ENCODE data around the gene CCNF. TPM values are rescaled to one million over a fixed set of nuclear protein-coding genes. Genes with fewer than 3 reads are reported as not detected.

The CCNF gene
- total RNA-seq, 2 experiments from 2014 or later = 99.3 to 101 TPM

DNA sequence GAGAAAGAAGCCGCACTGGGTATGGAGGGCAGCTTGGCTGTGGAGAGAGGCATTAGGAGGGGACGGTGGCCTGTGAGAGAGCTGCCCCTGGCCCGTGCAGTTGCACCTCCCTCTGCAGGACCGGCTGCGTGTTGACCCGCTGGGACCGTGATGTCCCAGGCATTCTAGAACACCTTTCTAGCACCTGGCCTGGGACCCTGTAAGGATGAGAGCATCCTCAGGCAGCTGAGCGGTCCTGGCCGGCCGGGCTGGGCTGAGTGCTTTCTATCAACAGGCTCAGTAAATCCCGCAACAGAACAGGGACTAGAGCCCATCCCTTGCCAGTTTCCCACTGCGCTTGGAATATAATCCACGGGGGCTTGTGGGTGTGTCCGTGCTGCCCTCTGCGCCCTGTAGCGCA is 60.3 kb downstream of the CCNF start:
- Mint-ChIP-seq H3K9me3 (no peaks in the 10 kb centered on the region), H3K4me3 (no peak overlapping the region), H3K27ac (no peak overlapping the region), H3K27me3 (no peaks in the 10 kb centered on the region), H3K4me1 (peaks cover 15% of the 10 kb centered on the region), H3K36me3 (ENCODE audit: low read depth) (no peaks in the 10 kb centered on the region)
- no peak for DNase-seq
- POLR2A ChIA-PET = no interaction called here
- CTCF ChIA-PET = interaction anchor here (0.9 to 1.4 kb wide), 4 partner anchors 11 to 15 kb away, joined by 3 to 6 read pairs (median 4); partner anchors contain the start of gene TBC1D24

GRCh38 chr16:2490190-2491105 is 61.2 kb downstream of the CCNF start:
- Mint-ChIP-seq H3K9me3 (no peaks in the 10 kb centered on the region), H3K27ac (no peak overlapping the region), H3K27me3 (no peaks in the 10 kb centered on the region), H3K4me3 (no peak overlapping the region), H3K4me1 (peaks cover 15% of the 10 kb centered on the region), H3K36me3 (ENCODE audit: low read depth) (no peaks in the 10 kb centered on the region)
- ChIA-PET CTCF (interaction anchor here (1.1 kb wide), 1 partner anchor 11 kb away, joined by 3 read pairs; no protein-coding TSS in a partner anchor), POLR2A (no interaction called here)
- no peak for DNase-seq

- Mint-ChIP-seq H3K4me1 (peaks cover 7% of the 10 kb centered on the region), H3K9me3 (no peaks in the 10 kb centered on the region), H3K27ac (no peak overlapping the region), H3K36me3 (ENCODE audit: low read depth) (no peaks in the 10 kb centered on the region), H3K4me3 (no peak overlapping the region), H3K27me3 (no peaks in the 10 kb centered on the region)
- DNase-seq = no peak
- ChIA-PET CTCF (no interaction called here), POLR2A (no interaction called here)
Measured at GRCh38 chr16:2492292-2492691, 63.0 kb downstream of the CCNF start.

GRCh38 chr16:2493605-2494004 is 64.4 kb downstream of the CCNF start:
- Mint-ChIP-seq H3K9me3 (no peaks in the 10 kb centered on the region), H3K27me3 (no peaks in the 10 kb centered on the region), H3K27ac (no peak overlapping the region), H3K4me3 (no peak overlapping the region), H3K36me3 (ENCODE audit: low read depth) (no peaks in the 10 kb centered on the region), H3K4me1 (no peaks in the 10 kb centered on the region)
- no peak for DNase-seq
- CTCF ChIA-PET = interaction anchor here (0.9 kb wide), 1 partner anchor 19 kb away, joined by 3 read pairs; the partner anchor contains the start of gene TBC1D24
- POLR2A ChIA-PET = no interaction called here

DNA sequence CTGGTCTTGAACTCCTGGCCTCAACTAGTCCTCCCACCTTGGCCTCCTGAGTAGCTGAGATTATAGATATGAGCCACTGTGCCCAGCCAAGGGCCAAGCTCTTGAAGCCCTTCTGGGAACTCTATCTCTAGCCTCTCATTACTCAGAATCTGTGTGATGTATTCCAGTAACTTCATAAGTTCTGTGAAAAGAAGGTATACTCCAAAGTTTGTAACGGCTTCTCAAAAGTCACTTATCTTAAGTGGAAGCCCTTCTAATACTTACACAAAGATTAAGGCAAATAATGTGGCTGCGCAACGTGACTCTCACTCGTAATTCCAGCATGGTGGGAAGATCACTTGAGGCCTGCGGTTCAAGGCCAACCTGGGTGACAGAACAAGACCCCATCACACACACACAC is 65.4 kb downstream of the CCNF start:
- no peaks in the 10 kb centered on the region for H3K9me3 Mint-ChIP-seq
- ChIA-PET POLR2A (no interaction called here), CTCF (interaction anchor here (0.7 to 0.9 kb wide), 2 partner anchors 20 to 85 kb away, joined by 3 read pairs; partner anchors contain the start of gene TBC1D24)
- H3K27me3 Mint-ChIP-seq = no peaks in the 10 kb centered on the region
- H3K27ac Mint-ChIP-seq = no peak overlapping the region
- H3K36me3 Mint-ChIP-seq (ENCODE audit: low read depth) = no peaks in the 10 kb centered on the region
- DNase-seq = no peak
- H3K4me3 Mint-ChIP-seq = no peak overlapping the region
- H3K4me1 Mint-ChIP-seq = no peaks in the 10 kb centered on the region

- no peaks in the 10 kb centered on the region for H3K9me3 Mint-ChIP-seq
- H3K27me3 Mint-ChIP-seq = no peaks in the 10 kb centered on the region
- no peaks in the 10 kb centered on the region for H3K4me1 Mint-ChIP-seq
- H3K4me3 Mint-ChIP-seq = no peak overlapping the region
- no peaks in the 10 kb centered on the region for H3K36me3 Mint-ChIP-seq (ENCODE audit: low read depth)
- ChIA-PET CTCF (interaction anchor here (0.7 kb wide), 1 partner anchor 86 kb away, joined by 3 read pairs; no protein-coding TSS in a partner anchor), POLR2A (no interaction called here)
- no peak for DNase-seq
- H3K27ac Mint-ChIP-seq = no peak overlapping the region
Measured at GRCh38 chr16:2495041-2495440, 65.8 kb downstream of the CCNF start.

DNA sequence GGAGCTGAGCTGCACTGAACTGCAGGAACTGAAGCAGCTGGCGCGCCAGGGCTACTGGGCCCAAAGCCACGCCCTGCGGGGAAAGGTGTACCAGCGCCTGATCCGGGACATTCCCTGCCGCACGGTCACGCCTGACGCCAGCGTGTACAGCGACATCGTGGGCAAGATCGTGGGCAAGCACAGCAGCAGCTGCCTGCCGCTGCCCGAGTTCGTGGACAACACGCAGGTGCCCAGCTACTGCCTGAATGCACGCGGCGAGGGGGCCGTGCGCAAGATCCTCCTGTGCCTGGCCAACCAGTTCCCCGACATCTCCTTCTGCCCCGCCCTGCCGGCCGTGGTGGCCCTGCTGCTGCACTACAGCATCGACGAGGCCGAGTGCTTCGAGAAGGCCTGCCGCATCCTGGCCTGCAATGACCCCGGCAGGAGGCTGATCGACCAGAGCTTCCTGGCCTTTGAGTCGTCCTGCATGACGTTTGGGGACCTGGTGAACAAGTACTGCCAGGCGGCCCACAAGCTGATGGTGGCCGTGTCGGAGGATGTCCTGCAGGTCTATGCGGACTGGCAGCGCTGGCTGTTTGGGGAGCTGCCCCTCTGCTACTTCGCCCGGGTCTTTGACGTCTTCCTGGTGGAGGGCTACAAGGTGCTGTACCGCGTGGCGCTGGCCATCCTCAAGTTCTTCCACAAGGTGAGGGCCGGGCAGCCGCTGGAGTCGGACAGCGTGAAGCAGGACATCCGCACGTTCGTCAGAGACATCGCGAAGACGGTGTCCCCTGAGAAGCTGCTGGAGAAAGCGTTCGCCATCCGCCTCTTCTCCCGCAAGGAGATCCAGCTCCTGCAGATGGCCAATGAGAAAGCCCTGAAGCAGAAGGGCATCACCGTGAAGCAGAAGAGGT is 67.2 kb downstream of the CCNF start:
- Mint-ChIP-seq H3K4me1 (peaks cover 2% of the 10 kb centered on the region), H3K4me3 (no peak overlapping the region), H3K27ac (no peak overlapping the region), H3K9me3 (no peaks in the 10 kb centered on the region), H3K36me3 (ENCODE audit: low read depth) (no peaks in the 10 kb centered on the region), H3K27me3 (no peaks in the 10 kb centered on the region)
- DNase-seq = no peak
- POLR2A ChIA-PET = no interaction called here
- CTCF ChIA-PET = interaction anchor here (0.5 to 1.2 kb wide), 3 partner anchors 8 to 472 kb away, joined by 3 read pairs; no protein-coding TSS in a partner anchor

DNA sequence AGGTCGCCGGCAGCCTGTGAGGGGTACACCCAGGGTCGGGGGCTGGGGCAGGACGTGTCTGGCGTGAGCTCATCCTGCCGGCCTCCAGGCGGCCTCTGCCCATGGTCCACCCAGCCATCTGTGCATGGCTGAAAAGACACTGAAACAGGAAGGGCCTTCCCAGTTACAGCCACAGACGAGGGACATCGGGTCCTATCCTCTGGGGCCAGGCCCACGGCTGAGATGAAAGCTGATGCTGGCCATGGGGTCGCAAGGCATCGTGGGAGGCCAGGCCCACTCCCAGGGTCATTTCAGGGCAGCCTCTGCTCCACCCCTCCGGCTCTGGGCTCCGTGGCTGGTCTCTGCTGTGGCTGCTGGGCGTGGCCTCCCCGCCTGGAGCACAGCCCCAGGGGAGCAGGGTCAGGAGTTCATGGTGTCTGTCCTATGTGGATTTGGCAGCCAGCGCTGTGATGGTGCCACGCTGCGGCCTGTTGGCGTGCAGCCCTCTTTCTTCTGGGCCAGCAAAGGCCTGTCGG is 67.9 kb downstream of the CCNF start:
- Mint-ChIP-seq H3K4me3 (no peak overlapping the region), H3K4me1 (peaks cover 5% of the 10 kb centered on the region), H3K27me3 (no peaks in the 10 kb centered on the region), H3K9me3 (no peaks in the 10 kb centered on the region), H3K27ac (no peak overlapping the region), H3K36me3 (ENCODE audit: low read depth) (no peaks in the 10 kb centered on the region)
- CTCF ChIA-PET = interaction anchor here (0.5 to 1.2 kb wide), 3 partner anchors 9 to 473 kb away, joined by 3 read pairs; no protein-coding TSS in a partner anchor
- DNase-seq = no peak
- POLR2A ChIA-PET = no interaction called here

DNA sequence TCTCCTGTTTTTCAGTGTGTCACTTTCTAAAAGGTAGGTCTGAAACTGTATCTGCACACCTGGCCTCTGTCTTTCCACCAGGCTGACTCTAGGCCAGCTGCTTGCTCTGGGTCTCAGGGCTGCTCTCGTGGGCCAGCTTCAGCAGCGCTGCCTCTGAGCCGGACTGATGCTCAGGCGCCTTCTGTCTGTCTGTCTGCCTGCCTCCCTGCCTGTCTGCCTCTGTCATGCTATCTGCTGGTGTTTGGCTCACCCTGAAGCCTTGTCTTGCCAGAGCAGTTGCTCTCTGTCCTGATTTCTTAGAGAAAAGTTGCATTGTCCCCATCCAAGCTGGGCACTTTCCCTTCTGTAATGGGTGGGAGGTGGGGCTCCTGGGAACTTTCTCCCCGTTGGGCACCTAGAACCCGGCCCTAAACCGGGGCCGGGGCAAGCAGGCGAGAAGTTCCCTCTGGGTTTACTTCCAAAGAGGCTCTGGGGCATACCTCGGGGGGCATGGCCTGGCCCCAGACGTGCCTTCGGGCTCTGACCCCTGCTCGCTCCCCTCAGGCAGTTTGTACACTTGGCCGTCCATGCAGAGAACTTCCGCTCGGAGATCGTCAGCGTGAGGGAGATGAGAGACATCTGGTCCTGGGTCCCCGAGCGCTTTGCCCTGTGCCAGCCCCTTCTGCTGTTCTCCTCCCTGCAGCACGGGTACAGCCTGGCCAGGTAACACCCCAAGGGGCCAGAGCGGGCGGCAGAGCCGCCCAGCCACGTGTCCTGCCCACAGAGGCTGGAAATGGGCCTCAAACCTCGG is 68.6 kb downstream of the CCNF start:
- Mint-ChIP-seq H3K4me1 (peaks cover 5% of the 10 kb centered on the region), H3K27me3 (no peaks in the 10 kb centered on the region), H3K4me3 (no peak overlapping the region), H3K27ac (no peak overlapping the region), H3K36me3 (ENCODE audit: low read depth) (no peaks in the 10 kb centered on the region), H3K9me3 (no peaks in the 10 kb centered on the region)
- DNase-seq = no peak
- CTCF ChIA-PET = no interaction called here
- POLR2A ChIA-PET = no interaction called here

DNA sequence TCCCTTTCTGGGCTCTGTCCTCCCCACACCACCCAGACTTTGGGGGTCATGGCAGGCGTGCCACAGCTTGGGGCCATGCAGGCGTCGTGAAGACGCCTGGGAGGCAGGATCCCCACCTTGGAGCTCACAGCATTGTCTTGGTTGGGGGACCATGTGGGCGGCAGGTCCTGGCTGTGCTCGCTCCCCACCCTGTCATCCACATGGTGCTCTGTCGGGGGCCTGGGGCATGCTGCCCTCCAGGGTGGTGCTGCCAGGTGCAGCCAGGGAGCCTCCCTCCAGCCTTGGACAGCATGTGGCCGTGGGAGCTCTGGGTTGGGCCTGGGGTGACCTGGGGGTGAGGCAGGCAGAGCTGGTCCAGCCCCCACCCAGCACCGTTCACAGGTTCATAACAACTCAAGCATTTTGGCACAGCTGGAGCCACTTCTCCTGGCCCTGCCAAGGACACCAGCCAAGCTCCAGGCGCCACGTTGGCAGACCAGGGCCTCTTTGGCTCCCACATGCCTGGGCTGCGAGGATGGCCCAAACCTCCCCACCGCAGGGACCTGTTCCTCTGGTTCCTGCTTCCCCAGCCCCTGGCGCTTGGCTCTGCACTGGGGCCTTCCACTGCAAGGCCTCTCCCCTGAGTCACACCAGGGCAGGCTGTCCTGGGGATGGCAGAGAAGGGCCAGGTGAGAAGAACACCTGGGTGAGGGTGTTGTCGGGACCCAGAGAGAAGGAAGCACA is 69.4 kb downstream of the CCNF start:
- ChIA-PET POLR2A (no interaction called here), CTCF (no interaction called here)
- H3K27ac Mint-ChIP-seq = no peak overlapping the region
- H3K4me1 Mint-ChIP-seq = peaks cover 5% of the 10 kb centered on the region
- H3K4me3 Mint-ChIP-seq = no peak overlapping the region
- no peaks in the 10 kb centered on the region for H3K36me3 Mint-ChIP-seq (ENCODE audit: low read depth)
- no peaks in the 10 kb centered on the region for H3K9me3 Mint-ChIP-seq
- no peaks in the 10 kb centered on the region for H3K27me3 Mint-ChIP-seq
- DNase-seq = no peak

GRCh38 chr16:2499454-2499853 is 70.2 kb downstream of the CCNF start:
- Mint-ChIP-seq H3K9me3 (no peaks in the 10 kb centered on the region), H3K27me3 (no peaks in the 10 kb centered on the region), H3K36me3 (ENCODE audit: low read depth) (no peaks in the 10 kb centered on the region), H3K4me3 (no peak overlapping the region), H3K27ac (no peak overlapping the region), H3K4me1 (peaks cover 5% of the 10 kb centered on the region)
- CTCF ChIA-PET = no interaction called here
- no peak for DNase-seq
- POLR2A ChIA-PET = no interaction called here

Measured in activated CD4-positive, alpha-beta T cell treated with anti-CD3 and anti-CD28 coated beads, Interleukin-2, amount 10 ng/mL, durations not matched to agents 7 days and 5 days (primary cell).